Measurements from ENCODE around the gene CLCN7. TPM values are rescaled to one million over a fixed set of nuclear protein-coding genes. Genes with fewer than 3 reads are reported as not detected.
"Not testable (repeated sequence)": the region's sequence is repeated elsewhere in the genome, so short reads cannot be mapped to it uniquely, and the experiment has no call there.

Gene CLCN7
- total and polyA plus RNA-seq, 4 donors, result 43.8 to 75.6 (median 58.1) TPM

- no peaks in the 10 kb centered on the region for H3K27me3 ChIP-seq (ENCODE audit: control insufficient read depth, insufficient read depth, low read length)
- no peak overlapping the region for H3K4me3 ChIP-seq (ENCODE audit: low read depth, low read length)
- H3K4me1 ChIP-seq (ENCODE audit: control insufficient read depth, insufficient read depth, low read length), result no peaks in the 10 kb centered on the region
- DNase-seq (ENCODE audit: low read depth in 4 of 6, low spot score in 6 of 6), result no peak
- peaks cover 85% of the 10 kb centered on the region for H3K36me3 ChIP-seq (ENCODE audit: control insufficient read depth, insufficient read depth, low read length)
- H3K27ac ChIP-seq (ENCODE audit: low read depth, low read length), result no peak overlapping the region
- 81% methylated on average over 24 of the region's 24 CpGs for WGBS (ENCODE audit: insufficient coverage)
- H3K9me3 ChIP-seq (ENCODE audit: control insufficient read depth, insufficient read depth, low read length), result no peaks in the 10 kb centered on the region
These were observed 32.1 kb downstream of the CLCN7 start for GRCh38 chr16:1442697-1443096.

- Histone ChIP-seq H3K27me3 (ENCODE audit: control insufficient read depth, insufficient read depth, low read length) (no peaks in the 10 kb centered on the region), H3K4me1 (ENCODE audit: control insufficient read depth, insufficient read depth, low read length) (no peaks in the 10 kb centered on the region), H3K27ac (ENCODE audit: low read depth, low read length) (no peak overlapping the region), H3K36me3 (ENCODE audit: control insufficient read depth, insufficient read depth, low read length) (peaks cover 85% of the 10 kb centered on the region), H3K4me3 (ENCODE audit: low read depth, low read length) (no peak overlapping the region), H3K9me3 (ENCODE audit: control insufficient read depth, insufficient read depth, low read length) (no peaks in the 10 kb centered on the region)
- no peak for DNase-seq (ENCODE audit: low read depth in 4 of 6, low spot score in 6 of 6)
- WGBS (ENCODE audit: insufficient coverage), result 78% methylated on average over 21 of the region's 22 CpGs
These were observed 33.4 kb downstream of the CLCN7 start for GRCh38 chr16:1441391-1441829.

- not testable (repeated sequence) for H3K27me3 ChIP-seq (ENCODE audit: control insufficient read depth, insufficient read depth, low read length); H3K9me3 ChIP-seq (ENCODE audit: control insufficient read depth, insufficient read depth, low read length); DNase-seq (ENCODE audit: low read depth in 4 of 6, low spot score in 6 of 6); H3K27ac ChIP-seq (ENCODE audit: low read depth, low read length); H3K4me1 ChIP-seq (ENCODE audit: control insufficient read depth, insufficient read depth, low read length); H3K4me3 ChIP-seq (ENCODE audit: low read depth, low read length)
- H3K36me3 ChIP-seq (ENCODE audit: control insufficient read depth, insufficient read depth, low read length), result peaks cover 82% of the 10 kb centered on the region
- WGBS (ENCODE audit: insufficient coverage), result 92% methylated on average over 3 of the region's 4 CpGs
These were observed 35.1 kb downstream of the CLCN7 start for GRCh38 chr16:1439699-1440074.

- WGBS (ENCODE audit: insufficient coverage), result 86% methylated on average over 16 of the region's 27 CpGs
- no peak for DNase-seq (ENCODE audit: low read depth in 4 of 6, low spot score in 6 of 6)
These were observed 35.6 kb downstream of the CLCN7 start for GRCh38 chr16:1439058-1439698.

GRCh38 chr16:1438229-1439057 lies 36.4 kb downstream of the CLCN7 start:
- Histone ChIP-seq H3K27ac (ENCODE audit: low read depth, low read length) (no peak overlapping the region), H3K36me3 (ENCODE audit: control insufficient read depth, insufficient read depth, low read length) (peaks cover 81% of the 10 kb centered on the region)

More at GRCh38 chr16:1439058-1439698, 35.6 kb downstream of the CLCN7 start:
- Histone ChIP-seq H3K27me3 (ENCODE audit: control insufficient read depth, insufficient read depth, low read length) (no peaks in the 10 kb centered on the region), H3K4me3 (ENCODE audit: low read depth, low read length) (no peak overlapping the region), H3K36me3 (ENCODE audit: control insufficient read depth, insufficient read depth, low read length) (peaks cover 82% of the 10 kb centered on the region), H3K4me1 (ENCODE audit: control insufficient read depth, insufficient read depth, low read length) (no peaks in the 10 kb centered on the region), H3K27ac (ENCODE audit: low read depth, low read length) (no peak overlapping the region), H3K9me3 (ENCODE audit: control insufficient read depth, insufficient read depth, low read length) (no peaks in the 10 kb centered on the region)

GRCh38 chr16:1437606-1438005 lies 37.2 kb downstream of the CLCN7 start:
- Histone ChIP-seq H3K36me3 (ENCODE audit: control insufficient read depth, insufficient read depth, low read length) (peaks cover 81% of the 10 kb centered on the region), H3K9me3 (ENCODE audit: control insufficient read depth, insufficient read depth, low read length) (no peaks in the 10 kb centered on the region), H3K4me1 (ENCODE audit: control insufficient read depth, insufficient read depth, low read length) (peaks cover 3% of the 10 kb centered on the region), H3K4me3 (ENCODE audit: low read depth, low read length) (no peak overlapping the region), H3K27ac (ENCODE audit: low read depth, low read length) (no peak overlapping the region), H3K27me3 (ENCODE audit: control insufficient read depth, insufficient read depth, low read length) (no peaks in the 10 kb centered on the region)
- peak in 1 of 6 donors; percentile 5 for DNase-seq (ENCODE audit: low read depth in 4 of 6, low spot score in 6 of 6)
- 72% methylated on average over 22 of the region's 22 CpGs for WGBS (ENCODE audit: insufficient coverage)

More at GRCh38 chr16:1438229-1439057, 36.4 kb downstream of the CLCN7 start:
- no peak for DNase-seq (ENCODE audit: low read depth in 4 of 6, low spot score in 6 of 6)
- H3K4me3 ChIP-seq (ENCODE audit: low read depth, low read length), result no peak overlapping the region
- H3K4me1 ChIP-seq (ENCODE audit: control insufficient read depth, insufficient read depth, low read length), result peaks cover 3% of the 10 kb centered on the region
- 86% methylated on average over 31 of the region's 35 CpGs for WGBS (ENCODE audit: insufficient coverage)
- no peaks in the 10 kb centered on the region for H3K9me3 ChIP-seq (ENCODE audit: control insufficient read depth, insufficient read depth, low read length)
- no peaks in the 10 kb centered on the region for H3K27me3 ChIP-seq (ENCODE audit: control insufficient read depth, insufficient read depth, low read length)

GRCh38 chr16:1436731-1437355 lies 38.0 kb downstream of the CLCN7 start:
- DNase-seq (ENCODE audit: low read depth in 4 of 6, low spot score in 6 of 6), result no peak
- Histone ChIP-seq H3K9me3 (ENCODE audit: control insufficient read depth, insufficient read depth, low read length) (no peaks in the 10 kb centered on the region), H3K4me3 (ENCODE audit: low read depth, low read length) (no peak overlapping the region), H3K27me3 (ENCODE audit: control insufficient read depth, insufficient read depth, low read length) (no peaks in the 10 kb centered on the region), H3K27ac (ENCODE audit: low read depth, low read length) (no peak overlapping the region), H3K36me3 (ENCODE audit: control insufficient read depth, insufficient read depth, low read length) (peaks cover 80% of the 10 kb centered on the region), H3K4me1 (ENCODE audit: control insufficient read depth, insufficient read depth, low read length) (peaks cover 3% of the 10 kb centered on the region)
- 89% methylated on average over 47 of the region's 47 CpGs for WGBS (ENCODE audit: insufficient coverage)

GRCh38 chr16:1435921-1436697 lies 38.7 kb downstream of the CLCN7 start:
- Histone ChIP-seq H3K36me3 (ENCODE audit: control insufficient read depth, insufficient read depth, low read length) (peaks cover 76% of the 10 kb centered on the region), H3K27me3 (ENCODE audit: control insufficient read depth, insufficient read depth, low read length) (no peaks in the 10 kb centered on the region), H3K4me1 (ENCODE audit: control insufficient read depth, insufficient read depth, low read length) (peaks cover 5% of the 10 kb centered on the region), H3K27ac (ENCODE audit: low read depth, low read length) (no peak overlapping the region), H3K9me3 (ENCODE audit: control insufficient read depth, insufficient read depth, low read length) (no peaks in the 10 kb centered on the region), H3K4me3 (ENCODE audit: low read depth, low read length) (no peak overlapping the region)
- 81% methylated on average over 31 of the region's 32 CpGs for WGBS (ENCODE audit: insufficient coverage)
- no peak for DNase-seq (ENCODE audit: low read depth in 4 of 6, low spot score in 6 of 6)

All from spinal cord (tissue), 10 donors.